Measurements from ENCODE around the gene PRKCH.

PRKCH gene

DNA sequence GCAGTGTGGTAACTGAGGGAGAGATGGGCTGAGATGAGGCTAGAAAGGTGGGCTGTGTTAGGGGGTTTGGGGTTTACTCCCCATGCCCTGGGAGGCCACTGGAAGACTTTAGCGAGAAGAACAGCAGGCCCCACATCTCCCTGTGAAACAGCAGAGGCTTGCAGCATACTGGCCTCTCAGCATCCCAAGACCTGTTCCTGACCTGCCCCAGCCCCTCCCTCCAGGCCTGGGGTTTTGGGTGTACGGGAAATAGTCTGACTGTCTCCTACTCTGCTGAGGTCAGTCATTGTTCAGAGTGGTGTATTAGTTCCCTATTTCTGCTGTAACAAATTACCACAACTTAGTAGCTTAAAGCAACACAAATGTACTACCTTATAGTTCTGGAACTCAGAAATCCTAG lies 270.5 kb downstream of the PRKCH start:
- in situ Hi-C loops (cut with MboI; ENCODE audit: low pct_unique_long_range_greater_than_20kb, low sequenced_read_pairs, unreplicated experiment): no loop called here
- TF ChIP-seq, protein P1, sequence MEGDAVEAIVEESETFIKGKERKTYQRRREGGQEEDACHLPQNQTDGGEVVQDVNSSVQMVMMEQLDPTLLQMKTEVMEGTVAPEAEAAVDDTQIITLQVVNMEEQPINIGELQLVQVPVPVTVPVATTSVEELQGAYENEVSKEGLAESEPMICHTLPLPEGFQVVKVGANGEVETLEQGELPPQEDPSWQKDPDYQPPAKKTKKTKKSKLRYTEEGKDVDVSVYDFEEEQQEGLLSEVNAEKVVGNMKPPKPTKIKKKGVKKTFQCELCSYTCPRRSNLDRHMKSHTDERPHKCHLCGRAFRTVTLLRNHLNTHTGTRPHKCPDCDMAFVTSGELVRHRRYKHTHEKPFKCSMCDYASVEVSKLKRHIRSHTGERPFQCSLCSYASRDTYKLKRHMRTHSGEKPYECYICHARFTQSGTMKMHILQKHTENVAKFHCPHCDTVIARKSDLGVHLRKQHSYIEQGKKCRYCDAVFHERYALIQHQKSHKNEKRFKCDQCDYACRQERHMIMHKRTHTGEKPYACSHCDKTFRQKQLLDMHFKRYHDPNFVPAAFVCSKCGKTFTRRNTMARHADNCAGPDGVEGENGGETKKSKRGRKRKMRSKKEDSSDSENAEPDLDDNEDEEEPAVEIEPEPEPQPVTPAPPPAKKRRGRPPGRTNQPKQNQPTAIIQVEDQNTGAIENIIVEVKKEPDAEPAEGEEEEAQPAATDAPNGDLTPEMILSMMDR (IDR thresholded peaks at IDR 0.05; ENCODE audit: extremely low read depth, insufficient read depth, missing control alignments): no peak
- DNase-seq (ENCODE audit: low spot score): no peak

GRCh38 chr14:61593330-61593729 lies 272.0 kb downstream of the PRKCH start:
- in situ Hi-C loops (cut with MboI; ENCODE audit: low pct_unique_long_range_greater_than_20kb, low sequenced_read_pairs, unreplicated experiment): no loop called here
- TF ChIP-seq, protein P1 (IDR thresholded peaks at IDR 0.05; ENCODE audit: extremely low read depth, insufficient read depth, missing control alignments): no peak
- DNase-seq (ENCODE audit: low spot score): no peak

DNA sequence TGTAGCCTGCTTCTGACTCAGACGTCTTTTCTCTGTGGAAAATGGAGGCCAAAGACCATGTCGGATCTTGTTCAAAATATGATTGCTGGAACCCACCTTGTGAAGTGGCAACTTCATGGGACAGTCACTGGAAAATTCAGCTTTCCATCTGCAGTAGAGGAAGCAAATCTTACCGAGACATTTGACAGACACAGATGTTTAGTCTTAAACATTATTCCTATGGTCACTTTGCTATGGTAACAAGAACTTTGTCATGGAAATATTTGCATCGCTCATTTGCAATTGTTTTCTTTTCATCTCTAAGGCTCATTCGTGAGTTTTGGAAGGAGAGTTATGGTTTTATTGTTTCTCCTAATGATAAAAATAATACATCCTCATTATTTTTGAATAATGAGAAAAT lies 275.6 kb downstream of the PRKCH start:
- in situ Hi-C loops (cut with MboI; ENCODE audit: low pct_unique_long_range_greater_than_20kb, low sequenced_read_pairs, unreplicated experiment): no loop called here
- DNase-seq (ENCODE audit: low spot score): no peak
- TF ChIP-seq, protein P1 (IDR thresholded peaks at IDR 0.05; ENCODE audit: extremely low read depth, insufficient read depth, missing control alignments): no peak

- in situ Hi-C loops (cut with MboI; ENCODE audit: low pct_unique_long_range_greater_than_20kb, low sequenced_read_pairs, unreplicated experiment): no loop called here
- DNase-seq (ENCODE audit: low spot score): no peak
These were observed 277.6 kb downstream of the PRKCH start for GRCh38 chr14:61598980-61599379.

GRCh38 chr14:61599942-61600341 lies 278.6 kb downstream of the PRKCH start:
- in situ Hi-C loops (cut with MboI; ENCODE audit: low pct_unique_long_range_greater_than_20kb, low sequenced_read_pairs, unreplicated experiment): no loop called here
- no peak for DNase-seq (ENCODE audit: low spot score)
- TF ChIP-seq, protein P1 (IDR thresholded peaks at IDR 0.05; ENCODE audit: extremely low read depth, insufficient read depth, missing control alignments): no peak

More at GRCh38 chr14:61598980-61599379, 277.6 kb downstream of the PRKCH start:
- TF ChIP-seq, protein P1 (IDR thresholded peaks at IDR 0.05; ENCODE audit: extremely low read depth, insufficient read depth, missing control alignments): no peak

Measured in GM13977 (cell line).